GM10266 (cell line): ENCODE results near the gene BLVRA.
"Not testable (repeated sequence)": the region's sequence is repeated elsewhere in the genome, so short reads cannot be mapped to it uniquely, and the experiment has no call there.

Experiments
- DNase-seq: peaks from one replicate; pipeline ENCODE4 v3.0.0; 2012; ENCODE audit errors: extremely low spot score
- CTCF ChIP-seq: IDR thresholded peaks from 2 replicates; pipeline ENCODE4 v1.5.1; 2012; ENCODE audit warnings: mild to moderate bottlenecking, low read depth; ENCODE audit not compliant: control insufficient read depth, insufficient read depth; ENCODE audit errors: missing control alignments

Gene BLVRA

DNA sequence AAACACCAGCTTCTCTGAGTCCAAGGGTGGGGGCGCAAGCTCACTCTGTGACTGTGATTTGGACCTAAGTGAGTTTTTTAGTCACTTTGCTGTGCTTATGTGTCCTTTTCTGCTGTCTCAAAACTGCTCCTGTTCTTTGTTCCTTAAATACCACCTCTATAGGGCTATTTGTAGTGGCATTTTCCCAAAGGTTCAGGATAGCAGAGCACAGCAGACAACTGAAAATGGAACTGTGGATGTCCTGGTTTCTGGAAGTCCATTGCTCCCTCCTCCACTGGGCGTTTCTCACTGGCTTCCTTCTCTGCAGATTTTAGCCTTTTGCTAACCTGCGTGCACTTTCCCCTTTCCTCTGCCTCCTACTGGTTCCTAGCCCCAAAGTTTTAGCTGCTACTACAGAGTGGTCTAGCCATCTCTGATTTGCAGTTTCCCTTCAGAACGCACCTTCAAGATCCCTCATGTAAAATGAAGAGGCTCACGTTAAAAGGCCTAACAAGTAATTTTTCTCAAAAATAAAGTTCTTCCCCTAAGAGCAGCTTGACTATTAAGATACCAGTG lies 25.6 kb downstream of the BLVRA start:
- TF ChIP-seq CTCF, result no peak
- no peak for DNase-seq

DNA sequence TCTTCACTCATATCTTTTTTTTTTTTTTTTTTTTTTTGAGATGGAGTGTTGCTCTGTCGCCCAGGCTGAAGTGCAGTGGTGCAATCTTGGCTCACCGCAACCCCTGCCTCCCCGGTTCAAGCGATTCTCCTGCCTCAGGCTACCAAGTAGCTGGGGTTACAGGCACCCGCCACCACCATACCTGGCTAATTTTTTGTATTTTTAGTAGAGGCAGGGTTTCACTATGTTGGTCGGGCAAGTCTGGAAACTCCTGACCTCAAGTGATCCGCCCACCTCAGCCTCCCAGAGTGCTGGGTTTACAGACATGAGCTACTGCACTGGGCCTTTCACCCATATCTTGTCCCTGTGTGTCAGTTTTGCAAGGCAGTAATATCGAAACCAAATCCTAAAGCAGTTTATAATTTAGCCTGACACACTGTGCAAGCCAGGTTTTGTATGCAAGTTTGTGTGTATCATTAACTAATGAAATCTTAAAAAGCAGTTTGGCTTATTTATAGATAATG lies 26.2 kb downstream of the BLVRA start:
- DNase-seq, result not testable (repeated sequence)

DNA sequence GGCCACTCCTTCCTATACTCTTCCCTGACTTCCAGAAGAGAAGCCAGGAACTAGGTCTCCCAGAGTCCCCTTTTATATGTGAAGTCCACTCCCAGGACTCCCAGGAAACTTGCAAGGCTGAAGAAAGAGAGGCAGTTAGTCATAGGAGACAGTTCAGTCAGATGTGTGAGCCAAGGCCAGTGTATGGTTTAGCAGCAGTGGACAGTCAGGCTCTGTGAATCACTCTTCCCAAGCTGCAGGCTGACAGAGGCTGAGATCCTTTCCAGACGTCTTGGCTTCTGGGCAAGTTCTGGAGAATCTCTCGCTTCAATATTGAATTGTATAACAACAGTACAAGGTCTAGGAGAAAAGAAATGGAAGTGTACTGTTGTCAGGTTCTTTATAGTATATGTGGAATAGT lies 26.9 kb downstream of the BLVRA start:
- DNase-seq, result no peak
- no peak for TF ChIP-seq CTCF

- DNase-seq, result no peak
- no peak for TF ChIP-seq CTCF
Observed at GRCh38 chr7:43787771-43788170, 29.3 kb downstream of the BLVRA start.

GRCh38 chr7:43790006-43790405 lies 31.5 kb downstream of the BLVRA start:
- no peak for TF ChIP-seq CTCF
- no peak for DNase-seq

DNA sequence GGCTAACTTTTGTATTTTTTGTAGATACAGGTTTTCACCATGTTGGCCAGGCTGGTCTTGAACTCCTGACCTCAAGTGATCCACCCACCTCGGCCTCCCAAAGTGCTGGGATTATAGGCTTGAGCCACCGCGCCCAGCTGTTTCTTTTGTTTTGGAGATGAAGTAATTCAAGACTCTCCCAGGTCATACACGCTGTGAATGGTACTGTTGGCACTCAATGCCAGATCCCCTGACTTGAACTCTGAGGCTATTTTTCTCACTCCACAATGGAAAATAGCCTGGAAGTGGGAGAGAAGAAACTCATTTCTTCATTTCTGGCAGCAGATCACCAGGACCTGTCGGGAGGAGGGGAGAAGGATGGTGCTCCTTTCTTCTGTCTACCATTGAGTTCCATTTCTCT lies 32.4 kb downstream of the BLVRA start:
- no peak for DNase-seq
- no peak for TF ChIP-seq CTCF

- TF ChIP-seq CTCF, result no peak
- DNase-seq, result no peak
Observed at GRCh38 chr7:43791665-43792064, 33.2 kb downstream of the BLVRA start.
